HG03469 (cell line): ENCODE results near the gene PDE8B.

Experiments used
- ATAC-seq: cut with Tn5 transposase; IDR thresholded peaks from one replicate; pipeline ENCODE4 v1.9.1; 2021; ENCODE audit warnings: mild to moderate bottlenecking, moderate library complexity, moderate number of reproducible peaks; ENCODE audit not compliant: unreplicated experiment

The PDE8B gene

DNA sequence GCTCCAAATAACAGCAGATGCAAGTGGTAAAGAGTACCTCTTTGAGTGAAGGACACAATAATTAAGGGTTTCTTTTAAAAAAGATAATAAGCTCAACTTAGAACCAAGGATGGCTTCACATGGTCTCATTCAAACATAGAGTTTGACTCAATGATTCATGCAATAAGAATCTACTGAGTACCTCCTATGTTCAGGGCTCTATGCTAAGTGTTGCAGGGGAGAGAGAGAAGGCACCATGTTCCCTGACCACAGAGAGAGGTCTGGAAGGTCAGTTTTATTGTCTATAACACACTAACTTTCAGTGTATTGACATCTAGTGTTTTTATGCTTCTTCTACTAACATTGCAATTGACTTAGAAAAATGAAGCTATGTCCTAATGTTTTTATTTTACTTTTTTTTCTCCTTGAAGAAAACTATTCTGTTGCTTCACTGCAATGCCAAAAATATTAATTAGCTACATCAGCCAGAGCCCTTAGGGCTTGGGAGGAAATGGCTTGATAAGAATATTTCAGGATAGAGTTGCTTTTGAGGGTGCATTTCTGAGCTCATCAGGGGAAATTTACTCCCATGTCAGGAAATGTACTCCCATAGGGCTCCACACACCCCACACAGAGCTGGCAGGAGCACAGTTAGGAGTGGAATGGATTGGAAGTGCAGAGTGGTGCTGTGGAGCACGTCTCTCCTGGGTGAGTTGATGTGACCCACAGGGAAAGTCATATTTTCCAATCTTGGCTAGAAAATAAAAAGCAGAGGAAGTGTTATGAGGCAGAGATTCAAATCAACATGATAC lies 106.6 kb downstream of the PDE8B start:
- ATAC-seq: no peak

DNA sequence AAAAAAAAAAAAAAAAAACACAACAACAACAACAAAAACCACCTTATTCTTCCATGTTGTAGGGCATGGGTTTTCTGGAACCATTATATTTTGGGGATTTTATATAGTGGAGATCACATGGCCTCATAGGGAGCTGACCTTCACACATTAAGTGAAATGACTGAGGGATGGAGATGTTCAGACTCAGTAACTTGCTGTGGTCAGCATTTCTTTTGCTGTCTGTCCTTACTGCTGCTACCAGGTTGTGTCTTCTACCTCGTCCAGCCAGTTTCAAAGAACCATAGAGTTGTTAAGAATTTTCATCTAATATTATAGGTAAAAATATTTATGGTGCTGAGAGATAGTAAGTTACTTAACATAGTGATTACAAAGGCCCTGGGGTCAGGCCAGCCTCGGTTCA lies 107.6 kb downstream of the PDE8B start:
- no peak for ATAC-seq

DNA sequence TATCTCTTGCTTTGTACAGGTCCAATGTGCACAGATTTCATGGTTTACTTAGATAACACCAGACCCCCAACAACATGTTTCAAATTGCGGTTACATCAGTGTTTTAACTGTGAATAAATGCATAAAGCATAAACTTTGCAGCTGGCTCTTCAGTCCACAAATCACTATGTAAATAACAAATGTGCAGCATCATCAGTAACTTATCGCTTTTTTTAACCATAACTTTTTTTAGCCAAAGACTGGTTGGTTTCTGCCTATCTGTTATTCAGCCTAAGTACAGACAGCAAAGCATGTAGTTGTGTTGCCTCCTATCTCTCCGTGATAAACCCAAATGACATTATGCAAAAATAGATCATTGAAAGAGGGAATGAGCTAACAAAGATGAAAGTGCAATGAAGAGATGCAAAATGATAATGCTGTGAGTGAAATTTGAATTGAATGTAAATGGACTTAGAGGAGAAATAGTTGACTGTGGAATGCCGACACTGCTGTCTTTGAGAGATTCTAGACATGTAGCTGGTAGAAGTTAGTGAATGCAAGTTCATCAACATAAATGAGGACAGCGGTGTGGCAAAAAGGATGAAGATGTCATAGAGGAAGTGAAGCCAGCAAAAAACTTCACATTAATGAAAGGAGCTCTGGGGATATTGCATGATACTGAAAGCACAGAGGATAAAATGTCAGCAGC lies 108.8 kb downstream of the PDE8B start:
- no peak for ATAC-seq

DNA sequence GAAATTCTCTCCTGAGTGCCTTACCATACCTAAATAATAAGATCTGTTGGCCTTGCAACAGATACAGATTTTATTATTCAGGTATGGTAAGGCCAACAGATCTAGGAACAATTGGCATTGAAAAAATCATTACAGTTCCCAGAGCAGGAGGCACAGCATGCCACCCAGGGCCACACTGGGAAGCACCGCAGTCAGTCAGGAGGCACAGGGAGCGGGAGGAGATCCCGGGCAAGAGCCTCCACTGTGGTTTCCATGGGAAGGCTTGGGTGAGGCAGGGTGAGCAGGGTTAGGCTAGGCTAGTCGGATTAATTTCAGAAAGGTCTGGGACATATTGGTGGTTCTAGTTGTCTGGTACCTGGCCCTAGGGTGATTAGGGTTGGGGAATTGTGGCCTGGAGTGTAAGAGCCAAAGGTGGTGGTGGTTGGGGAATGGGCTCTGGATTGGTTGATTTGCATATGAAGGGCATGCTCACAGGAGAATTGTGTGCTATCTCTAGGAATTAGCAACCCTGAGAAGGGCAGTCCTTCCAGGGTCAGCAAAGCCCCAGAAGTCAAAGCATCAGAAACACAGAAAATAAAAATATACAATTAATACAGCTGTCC lies 111.4 kb downstream of the PDE8B start:
- ATAC-seq: no peak

GRCh38 chr5:77322406-77322805 lies 111.9 kb downstream of the PDE8B start:
- ATAC-seq: no peak

- ATAC-seq: no peak
Measured at GRCh38 chr5:77325921-77326541, 115.6 kb downstream of the PDE8B start.

DNA sequence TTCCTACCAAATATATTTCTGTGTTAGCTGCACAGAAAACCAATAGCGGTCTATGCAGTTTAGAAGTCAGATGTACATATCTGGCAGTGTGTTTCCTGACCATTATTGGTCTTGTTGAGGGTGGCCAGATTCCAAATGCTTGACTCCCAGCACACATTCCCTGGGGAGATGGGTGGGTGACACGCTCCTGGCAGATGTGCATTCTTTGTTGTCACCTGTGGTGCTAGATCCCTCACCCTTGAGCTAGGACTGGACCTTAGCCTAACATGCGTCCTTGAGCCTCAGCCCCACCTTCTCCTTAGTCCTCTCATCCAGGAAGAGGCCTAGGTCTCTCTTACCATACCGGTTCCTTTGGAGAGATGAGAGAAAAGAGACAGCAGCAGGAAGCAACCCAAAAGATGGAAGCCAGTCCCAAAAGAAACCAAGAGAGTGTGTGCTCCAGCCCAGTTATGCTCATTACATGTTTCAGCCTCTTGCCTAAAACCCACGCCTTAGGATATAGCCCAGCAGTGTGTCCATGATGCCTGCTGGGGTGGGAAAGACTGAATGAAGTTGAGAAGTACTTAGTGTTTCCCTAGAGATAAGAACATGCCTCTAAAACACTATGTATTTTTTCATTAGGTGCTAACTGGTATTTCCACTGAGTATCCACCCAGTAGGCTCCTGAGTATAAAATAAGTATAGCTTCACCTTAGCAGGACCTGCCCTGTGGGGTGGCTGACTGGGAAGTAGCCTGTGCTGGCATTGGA lies 116.7 kb downstream of the PDE8B start:
- ATAC-seq: no peak

DNA sequence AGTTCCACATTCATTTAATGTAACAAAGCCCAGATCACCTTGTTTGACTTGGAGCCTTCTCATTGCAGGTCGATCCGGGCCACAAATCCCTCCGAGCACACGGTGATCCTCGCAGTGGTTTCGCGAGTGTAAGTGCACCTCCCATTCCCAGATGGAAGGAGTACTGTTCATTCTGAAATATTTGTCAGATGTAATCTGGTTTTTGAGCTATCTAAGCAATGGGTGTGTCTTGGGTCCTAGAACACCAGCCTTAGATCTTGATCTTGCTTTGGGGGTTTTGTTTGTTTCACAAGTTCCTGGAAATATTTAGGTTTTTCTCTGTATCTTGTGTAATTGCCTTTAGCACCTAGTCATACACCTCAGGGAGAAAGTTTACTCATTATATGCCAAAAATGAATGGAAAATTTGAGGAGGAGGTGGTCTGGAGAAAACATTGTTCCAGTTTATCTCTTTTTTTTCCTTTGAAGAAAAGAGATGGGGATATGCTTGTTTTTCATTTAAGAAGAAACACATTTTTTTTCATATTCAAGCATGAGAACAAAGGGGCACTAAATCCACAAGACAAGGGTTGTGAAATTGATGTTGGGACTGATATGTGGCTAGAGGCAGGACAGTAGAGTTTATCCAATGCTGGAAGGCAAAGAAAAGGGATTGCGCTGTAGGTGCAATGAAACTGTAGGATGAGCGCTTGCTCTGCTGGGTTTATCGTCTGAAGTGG lies 118.6 kb downstream of the PDE8B start:
- ATAC-seq: no peak

DNA sequence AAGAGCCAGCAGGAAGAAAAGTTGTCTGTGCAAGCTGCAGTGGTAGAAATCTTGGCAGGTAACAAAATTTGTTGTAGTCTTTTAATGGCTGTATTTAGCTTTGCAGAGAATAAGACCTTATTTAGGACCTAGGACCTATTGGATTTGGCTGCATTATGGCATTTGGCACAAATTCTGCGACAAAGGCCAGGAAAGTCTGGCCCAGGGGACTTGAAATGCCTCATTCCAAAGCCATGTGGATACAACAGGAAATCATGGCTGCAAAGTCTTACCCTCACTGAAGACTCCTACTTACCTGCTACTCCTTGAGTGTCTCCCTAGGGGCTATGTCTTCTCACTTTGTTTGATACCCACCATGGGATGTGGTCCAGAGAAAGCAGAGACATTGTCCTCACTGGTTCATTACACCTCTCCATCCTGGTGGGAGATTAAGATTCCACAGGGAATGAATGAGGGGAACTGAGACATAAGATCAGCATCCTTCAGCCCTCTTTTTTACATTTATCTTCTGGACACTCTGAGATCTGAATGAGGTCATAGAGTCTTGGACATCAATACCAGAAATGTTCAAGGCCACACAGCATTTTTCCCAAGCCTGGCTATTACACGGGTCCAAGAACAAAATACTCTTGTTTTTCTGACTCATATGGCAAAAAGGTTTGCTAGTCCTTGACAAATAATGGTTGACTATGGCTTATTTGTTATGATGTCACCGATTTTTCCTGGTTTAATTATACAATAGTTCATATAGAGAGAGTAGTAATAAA lies 119.4 kb downstream of the PDE8B start:
- no peak for ATAC-seq

- no peak for ATAC-seq
Measured at GRCh38 chr5:77333036-77333435, 122.6 kb downstream of the PDE8B start.

GRCh38 chr5:77333451-77334123 lies 123.1 kb downstream of the PDE8B start:
- no peak for ATAC-seq

- ATAC-seq: no peak
Measured at GRCh38 chr5:77337246-77337645, 126.8 kb downstream of the PDE8B start.

DNA sequence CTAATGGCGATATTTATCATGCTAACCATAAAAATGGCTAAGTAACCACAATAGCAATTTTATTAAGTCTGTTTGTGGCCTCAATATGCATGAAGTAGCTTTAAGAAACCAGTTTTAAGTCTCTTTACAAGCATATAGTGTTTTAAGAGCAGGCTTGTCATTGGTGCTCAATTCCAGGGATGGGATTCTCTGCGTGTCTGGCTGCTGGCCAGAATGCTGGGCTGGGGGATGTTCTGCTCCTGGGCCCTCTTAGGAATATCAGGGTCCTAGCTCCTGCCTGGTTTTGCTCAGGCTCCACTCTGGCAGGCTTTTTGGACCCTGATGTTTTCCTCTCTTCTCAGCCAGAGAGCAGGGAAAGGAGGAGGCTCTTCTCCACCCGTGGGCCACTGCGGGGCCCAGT lies 127.2 kb downstream of the PDE8B start:
- ATAC-seq: no peak

DNA sequence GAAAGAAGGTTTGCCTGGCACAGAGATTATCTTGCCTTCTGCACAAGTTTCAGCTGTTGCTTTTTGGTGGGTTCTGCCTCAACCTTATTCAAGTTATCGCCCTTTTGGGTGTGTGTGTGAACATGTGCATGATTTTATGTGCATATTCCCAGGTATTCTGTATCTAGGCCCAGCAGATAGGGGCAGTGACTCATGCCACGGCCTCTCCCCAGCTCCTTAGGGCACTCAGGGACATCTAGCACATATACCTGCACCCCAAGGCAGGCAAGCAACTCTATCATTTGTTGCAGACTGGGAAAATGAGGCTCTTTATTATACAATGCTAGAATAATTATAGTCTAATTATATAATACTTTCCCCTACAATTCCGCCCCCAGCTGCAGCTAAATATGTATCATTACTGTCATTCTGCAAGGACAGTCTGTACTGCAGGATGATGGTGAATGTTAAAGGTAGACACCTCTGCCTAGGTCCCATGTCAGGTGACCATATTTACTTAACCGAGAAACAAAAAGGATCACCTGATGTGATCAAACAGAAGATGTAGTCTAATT lies 128.9 kb downstream of the PDE8B start:
- no peak for ATAC-seq

DNA sequence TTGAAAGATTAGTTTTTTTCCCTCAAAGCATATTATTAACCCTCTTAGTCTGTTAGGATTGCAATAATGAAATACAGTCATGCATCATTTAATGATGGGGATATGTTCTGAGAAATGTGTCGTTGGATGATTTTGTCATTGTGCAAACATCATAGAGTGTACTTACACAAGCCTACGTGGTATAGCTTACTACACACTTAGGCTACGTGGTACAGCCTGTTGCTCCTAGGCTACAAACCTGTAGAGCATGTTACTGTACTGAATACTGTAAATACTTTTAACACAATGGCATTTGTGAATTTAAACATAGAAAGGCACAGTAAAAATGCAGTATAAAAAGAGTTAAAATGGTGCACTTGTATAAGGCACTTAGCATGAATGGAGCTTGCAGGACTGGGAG lies 132.7 kb downstream of the PDE8B start:
- ATAC-seq: no peak

DNA sequence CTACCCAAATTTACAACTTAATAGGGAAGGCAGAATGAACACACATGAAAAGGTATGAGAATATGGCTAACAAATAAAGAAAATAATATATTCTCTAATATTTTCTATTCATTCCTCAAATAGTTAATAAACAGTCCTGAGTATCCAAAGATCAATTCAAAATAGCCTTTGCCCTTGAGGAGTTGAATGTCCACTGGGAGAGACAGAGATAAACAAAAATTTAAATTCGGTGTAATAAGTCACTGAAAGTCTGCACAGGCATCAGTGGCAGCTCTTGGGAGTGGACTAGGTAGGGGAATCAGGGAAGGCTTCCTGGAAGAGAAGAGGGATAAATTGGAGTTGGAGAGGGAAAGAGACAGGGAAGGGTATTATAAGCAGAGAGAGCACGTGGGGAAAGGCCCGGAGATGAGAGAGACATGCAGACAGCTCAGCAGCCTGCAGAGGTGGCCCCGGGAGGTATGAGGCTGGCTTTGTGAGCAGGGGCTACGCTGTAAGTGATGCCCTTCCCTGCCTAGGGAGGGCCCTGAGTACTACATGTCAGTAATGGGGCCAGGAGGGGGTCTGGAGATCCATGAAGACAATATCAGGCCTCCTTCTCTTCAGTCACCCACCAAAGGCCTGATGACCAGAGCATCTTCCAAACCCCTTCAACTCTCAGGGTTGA lies 137.1 kb downstream of the PDE8B start:
- no peak for ATAC-seq

DNA sequence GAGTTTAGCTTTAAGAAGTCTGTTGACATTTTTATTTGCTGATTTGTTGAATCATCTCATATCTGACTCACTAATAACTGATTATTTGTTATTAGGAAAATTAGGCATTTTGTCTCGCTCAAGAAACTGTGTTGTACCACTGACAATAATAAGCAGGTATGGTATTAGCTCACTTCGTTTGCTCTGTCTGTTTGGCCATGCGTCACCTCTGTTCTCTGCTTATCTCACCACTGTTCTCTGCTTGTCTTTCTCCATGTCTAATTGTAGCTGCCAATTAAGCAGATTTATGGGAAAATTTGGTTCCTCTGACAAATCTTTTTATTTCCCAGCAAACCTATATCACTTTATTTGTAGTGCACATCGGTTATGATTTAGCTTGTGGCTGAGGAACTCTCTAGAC lies 142.8 kb downstream of the PDE8B start:
- ATAC-seq: no peak

DNA sequence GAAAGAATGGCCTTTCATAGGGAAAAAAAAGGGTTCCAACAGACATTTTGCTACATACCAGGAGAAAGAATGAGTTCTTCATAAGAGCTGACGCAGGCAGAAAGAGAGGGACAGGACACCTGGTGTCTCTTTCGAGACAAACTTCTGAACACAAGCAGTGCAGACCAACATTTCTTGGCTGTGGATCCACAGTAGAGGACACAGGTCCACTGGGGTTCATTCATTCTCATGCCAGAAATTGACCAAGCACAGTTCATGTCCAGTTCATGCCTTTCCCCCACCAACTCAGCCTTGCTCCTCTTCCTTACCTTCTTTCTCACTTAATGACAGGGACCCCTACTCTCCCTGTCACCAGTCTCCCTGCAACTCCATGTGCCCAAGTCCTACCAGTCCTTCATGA lies 144.0 kb downstream of the PDE8B start:
- no peak for ATAC-seq
